IMR-90 (cell line): ENCODE data around the gene LEF1. TPM values are rescaled to one million over a fixed set of nuclear protein-coding genes. Genes with fewer than 3 reads are reported as not detected.

ENCODE experiments used
- ATAC-seq: fragments of 200-7000 bp; cut with Tn5 transposase; 2 replicates; pipeline ENCODE4 v1.9.1; 2020; ENCODE audit warnings: low read depth, mild to moderate bottlenecking, moderate library complexity
- BruUV-seq: library from RNA; stranded (reverse); fragments of 400-500 nt; replicated peaks from 2 replicates; lab custom pipeline; 2021; lab: Mats Ljungman, UMichigan
- CTCF ChIA-PET: fragments of 300-600 bp; formaldehyde crosslinking; extraction: SDS; loops from one replicate; lab custom pipeline; 2021; ENCODE audit warnings: antibody characterized with exemption; lab: Yijun Ruan, JAX
- POLR2A ChIA-PET: fragments of 300-600 bp; sonication (Branson Sonifier 250); formaldehyde crosslinking; loops from one replicate; lab custom pipeline; 2022; ENCODE audit warnings: antibody characterized with exemption; ENCODE audit not compliant: unreplicated experiment; lab: Charles Lee
- DNase-seq: peaks from one replicate; pipeline ENCODE4 v3.0.0; 2013
- H2AFZ ChIP-seq: replicated peaks from 2 replicates; pipeline ENCODE3; 2013; ENCODE audit warnings: low read length, mild to moderate bottlenecking; ENCODE audit not compliant: poor library complexity
- H2AK5ac ChIP-seq: 2 replicates; pipeline ENCODE4 v1.6.1; 2013; ENCODE audit warnings: low read depth, low read length, inconsistent platforms
- H2AK9ac ChIP-seq: replicated peaks from 2 replicates; pipeline ENCODE3; 2013; ENCODE audit warnings: mild to moderate bottlenecking, low read depth, low read length, moderate library complexity; ENCODE audit not compliant: poor library complexity
- H2BK120ac ChIP-seq: 2 replicates; pipeline ENCODE4 v1.6.1; 2013; ENCODE audit warnings: low read depth, low read length, inconsistent platforms
- H2BK15ac ChIP-seq: 3 replicates; pipeline ENCODE4 v1.6.1; 2013; ENCODE audit warnings: low read depth, low read length, inconsistent platforms
- H2BK20ac ChIP-seq: 2 replicates; pipeline ENCODE4 v1.6.1; 2013; ENCODE audit warnings: low read depth, mild to moderate bottlenecking, inconsistent platforms, low read length, moderate library complexity
- H2BK5ac ChIP-seq: 2 replicates; pipeline ENCODE4 v1.6.1; 2013; ENCODE audit warnings: mild to moderate bottlenecking, low read depth, low read length, inconsistent platforms; ENCODE audit not compliant: poor library complexity, severe bottlenecking
- H3K14ac ChIP-seq: replicated peaks from 2 replicates; pipeline ENCODE4 v1.6.1; 2013; ENCODE audit warnings: low read depth, low read length, inconsistent platforms
- H3K18ac ChIP-seq: 2 replicates; pipeline ENCODE4 v1.6.1; 2013; ENCODE audit warnings: low read depth, low read length, control low read depth
- H3K23ac ChIP-seq: 2 replicates; pipeline ENCODE4 v1.6.1; 2013; ENCODE audit warnings: low read depth, low read length, inconsistent platforms
- H3K27ac ChIP-seq: 2 replicates; pipeline ENCODE4 v1.5.1; 2013; ENCODE audit warnings: mild to moderate bottlenecking, control low read depth, low read length; ENCODE audit not compliant: insufficient read depth
- H3K27me3 ChIP-seq: 2 replicates; pipeline ENCODE4 v1.6.1; 2013; ENCODE audit warnings: low read length; ENCODE audit not compliant: control insufficient read depth, insufficient read depth
- H3K36me3 ChIP-seq: 2 replicates; pipeline ENCODE4 v1.6.1; 2013; ENCODE audit warnings: low read length, mixed read lengths; ENCODE audit not compliant: control insufficient read depth, insufficient read depth
- H3K4ac ChIP-seq: 2 replicates; pipeline ENCODE4 v1.6.1; 2013; ENCODE audit warnings: low read depth, low read length, inconsistent platforms
- H3K4me1 ChIP-seq: 2 replicates; pipeline ENCODE4 v1.6.1; 2013; ENCODE audit warnings: low read length, mixed read lengths; ENCODE audit not compliant: control insufficient read depth, insufficient read depth
- H3K4me2 ChIP-seq: 2 replicates; pipeline ENCODE4 v1.6.1; 2013; ENCODE audit warnings: low read depth, mild to moderate bottlenecking, control low read depth, low read length, moderate library complexity
- H3K4me3 ChIP-seq: 2 replicates; pipeline ENCODE4 v1.5.1; 2013; ENCODE audit warnings: low read depth, mild to moderate bottlenecking, control low read depth, low read length, moderate library complexity; ENCODE audit not compliant: insufficient read depth
- H3K56ac ChIP-seq: 2 replicates; pipeline ENCODE4 v1.6.1; 2013; ENCODE audit warnings: low read length, inconsistent platforms; ENCODE audit not compliant: insufficient read depth; ENCODE audit errors: extremely low read depth
- H3K79me1 ChIP-seq, 2 experiments: 2 replicates each; pipeline ENCODE4 v1.6.1; 2013; ENCODE audit warnings: low read length in 2 of 2, inconsistent platforms in 1 of 2, low read depth in 1 of 2
- H3K9ac ChIP-seq: 2 replicates; pipeline ENCODE4 v1.6.1; 2013; ENCODE audit warnings: low read depth, low read length, control low read depth
- H3K9me1 ChIP-seq: 2 replicates; pipeline ENCODE4 v1.6.1; 2013; ENCODE audit warnings: low read length, inconsistent platforms; ENCODE audit not compliant: insufficient read depth
- H3K9me3 ChIP-seq: 2 replicates; pipeline ENCODE4 v1.6.1; 2013; ENCODE audit warnings: low read length; ENCODE audit not compliant: control insufficient read depth, insufficient read depth
- H4K20me1 ChIP-seq: 2 replicates; pipeline ENCODE4 v1.6.1; 2013; ENCODE audit warnings: low read length, inconsistent platforms; ENCODE audit not compliant: insufficient read depth
- H4K5ac ChIP-seq: 2 replicates; pipeline ENCODE4 v1.6.1; 2013; ENCODE audit warnings: mild to moderate bottlenecking, low read depth, low read length, control low read depth
- H4K8ac ChIP-seq, 2 experiments: 2 replicates each; pipeline ENCODE4 v1.6.1; 2013; ENCODE audit warnings: low read depth in 2 of 2, low read length in 2 of 2, control low read depth in 1 of 2, inconsistent platforms in 1 of 2
- H4K91ac ChIP-seq: 2 replicates; pipeline ENCODE4 v1.6.1; 2013; ENCODE audit warnings: low read depth, low read length, inconsistent platforms; ENCODE audit not compliant: insufficient read depth
- BHLHE40 ChIP-seq: fragments of 150-350 bp; IDR thresholded peaks from 2 replicates; pipeline ENCODE4 v1.6.1; 2016; ENCODE audit warnings: mild to moderate bottlenecking, low read depth, low read length
- CEBPB ChIP-seq: IDR thresholded peaks from 2 replicates; pipeline ENCODE4 v1.6.1; 2012; ENCODE audit warnings: low read depth, low read length, improper control_type of control experiment
- CHD1 ChIP-seq: IDR thresholded peaks from 2 replicates; pipeline ENCODE4 v1.6.1; 2012; ENCODE audit warnings: low read depth, low read length, improper control_type of control experiment
- CTCF ChIP-seq: conservative IDR thresholded peaks from 2 replicates; pipeline ENCODE4 v1.5.1; 2012; ENCODE audit warnings: mild to moderate bottlenecking, low read depth, low read length, improper control_type of control experiment
- ELK1 ChIP-seq: fragments of 150-350 bp; IDR thresholded peaks from 2 replicates; pipeline ENCODE4 v1.6.1; 2016; ENCODE audit warnings: low read depth, mild to moderate bottlenecking, low read length, moderate library complexity, borderline replicate concordance
- FOS ChIP-seq: fragments of 150-350 bp; IDR thresholded peaks from 2 replicates; pipeline ENCODE4 v1.6.1; 2016; ENCODE audit warnings: low read depth, low read length
- MAFK ChIP-seq: IDR thresholded peaks from 2 replicates; pipeline ENCODE4 v1.6.1; 2012; ENCODE audit warnings: low read depth, low read length, improper control_type of control experiment
- MAZ ChIP-seq: IDR thresholded peaks from 2 replicates; pipeline ENCODE4 v1.6.1; 2012; ENCODE audit warnings: low read depth, mild to moderate bottlenecking, low read length, improper control_type of control experiment, moderate library complexity, borderline replicate concordance
- MXI1 ChIP-seq: IDR thresholded peaks from 2 replicates; pipeline ENCODE4 v1.6.1; 2012; ENCODE audit warnings: low read depth, mild to moderate bottlenecking, low read length, moderate library complexity, borderline replicate concordance
- NFE2L2 ChIP-seq: fragments of 150-350 bp; IDR thresholded peaks from 2 replicates; pipeline ENCODE4 v1.6.1; 2016; ENCODE audit warnings: low read depth, mild to moderate bottlenecking, low read length
- POLR2A ChIP-seq: IDR thresholded peaks from 2 replicates; pipeline ENCODE4 v1.6.1; 2012; ENCODE audit warnings: mild to moderate bottlenecking, low read depth, low read length
- RAD21 ChIP-seq: IDR thresholded peaks from 2 replicates; pipeline ENCODE4 v1.6.1; 2012; ENCODE audit warnings: low read length, improper control_type of control experiment
- RCOR1 ChIP-seq: IDR thresholded peaks from 2 replicates; pipeline ENCODE4 v1.6.1; 2012; ENCODE audit warnings: mild to moderate bottlenecking, low read length, improper control_type of control experiment; ENCODE audit not compliant: insufficient replicate concordance
- RFX5 ChIP-seq: IDR thresholded peaks from 2 replicates; pipeline ENCODE4 v1.8.0; 2012; ENCODE audit warnings: low read depth, mild to moderate bottlenecking, low read length, moderate library complexity
- SMC3 ChIP-seq: fragments of 150-350 bp; IDR thresholded peaks from 2 replicates; pipeline ENCODE4 v1.6.1; 2016; ENCODE audit warnings: low read depth, mild to moderate bottlenecking, antibody characterized with exemption, low read length, moderate library complexity
- USF2 ChIP-seq: fragments of 150-350 bp; IDR thresholded peaks from 2 replicates; pipeline ENCODE4 v1.6.1; 2017; ENCODE audit warnings: mild to moderate bottlenecking, antibody characterized with exemption, low read length, low read depth
- WGBS, 2 experiments: methylation state at CpG; one replicate each; pipeline versions ENCODE4 v1.1.5 to v1.1.7; 2013; ENCODE audit warnings: missing lambda C conversion rate in 2 of 2; ENCODE audit not compliant: insufficient read length in 1 of 2; ENCODE audit errors: extremely low coverage in 2 of 2; 5-methylcytosine and 5-hydroxymethylcytosine counted together
- dilution Hi-C: fragments of 300-500 bp; cut with HindIII; formaldehyde crosslinking; loops from one replicate; pipeline ENCODE4 v1.14.3; 2018; ENCODE audit warnings: low sequenced_read_pairs; ENCODE audit not compliant: unreplicated experiment
- in situ Hi-C: fragments of 300-500 bp; cut with MboI; formaldehyde crosslinking; loops from 3 replicates; pipeline ENCODE4 v1.14.3; 2019; ENCODE audit warnings: low sequenced_read_pairs, inconsistent platforms, mixed read lengths
- intact Hi-C: fragments of 100-400 bp; cut with micrococcal nuclease; formaldehyde crosslinking; loops from 2 replicates; pipeline ENCODE4 v1.10.0; 2022
- polyA plus RNA-seq, 3 experiments: library from polyadenylated mRNA; depleted of rRNA; stranded (reverse); fragments of >200 nt; gene quantifications; 2 replicates each; pipeline ENCODE4 v1.2.3, GENCODE V29; 2012; ENCODE audit warnings: low replicate concordance in 1 of 3
- total RNA-seq: library from RNA; depleted of rRNA; stranded (reverse); fragments of >200 nt; gene quantifications from 2 replicates; pipeline ENCODE4 v1.2.3, GENCODE V29; 2012

Gene LEF1
- total and polyA plus RNA-seq, 2 of the 4 experiments (the other 2 are of a cell fraction): 1.7 to 1.8 TPM

GRCh38 chr4:108126806-108127205 lies 41.9 kb downstream of the LEF1 start:
- WGBS, 2 experiments: 46% methylated on average over 3 of the region's 3 CpGs; no CpG with 5 or more reads in 1 of the 2 experiments
- Histone ChIP-seq H3K27ac (no peak overlapping the region), H3K4me2 (no peak overlapping the region), H2AK9ac (no peak overlapping the region), H2AFZ (no peak overlapping the region), H3K27me3 (no peaks in the 10 kb centered on the region), H3K18ac (no peak overlapping the region), H3K9me1 (no peaks in the 10 kb centered on the region), H3K14ac (no peak overlapping the region), H2AK5ac (no peak overlapping the region), H4K8ac (no peak overlapping the region), H2BK5ac (no peak overlapping the region), H4K5ac (no peak overlapping the region), H3K4me3 (no peak overlapping the region), H3K9ac (no peak overlapping the region), H2BK120ac (no peak overlapping the region), H3K79me1 (no peaks in the 10 kb centered on the region), H3K9me3 (no peaks in the 10 kb centered on the region), H3K4me1 (no peaks in the 10 kb centered on the region), H4K91ac (no peak overlapping the region), H2BK20ac (no peak overlapping the region), H3K23ac (no peak overlapping the region), H3K36me3 (no peaks in the 10 kb centered on the region), H2BK15ac (no peak overlapping the region), H4K20me1 (no peaks in the 10 kb centered on the region), H3K4ac (no peak overlapping the region), H3K56ac (no peak overlapping the region)
- dilution Hi-C loops (no loop called here), in situ Hi-C loops (no loop called here), intact Hi-C loops (loop anchor here (2.0 kb wide), 1 partner anchor 14 kb away; no protein-coding TSS in a partner anchor)
- TF ChIP-seq NFE2L2: no peak
- no peak for TF ChIP-seq USF2
- no peak for TF ChIP-seq MAZ
- TF ChIP-seq BHLHE40: no peak
- no peak for TF ChIP-seq POLR2A
- TF ChIP-seq ELK1: no peak
- TF ChIP-seq CHD1: no peak
- TF ChIP-seq FOS: no peak
- TF ChIP-seq SMC3: no peak
- no peak for TF ChIP-seq RFX5
- no peak for TF ChIP-seq MXI1
- TF ChIP-seq RCOR1: no peak
- no peak for TF ChIP-seq CEBPB
- no peak for TF ChIP-seq CTCF
- TF ChIP-seq RAD21: no peak
- TF ChIP-seq MAFK: no peak
- no TSS peak for BruUV-seq
- DNase-seq (no peak), ATAC-seq (no peak)
- ChIA-PET POLR2A (no interaction called here), CTCF (no interaction called here)
